A549 (cell line): Measurements from ENCODE around the gene GSKIP.

Experiments
- EP300 ChIP-seq, 2 experiments: fragments of >200 bp; sonication (Bioruptor Twin); formaldehyde crosslinking; IDR thresholded peaks; 2 replicates in 1 of 2; 3 replicates in 1 of 2; pipeline ENCODE4 v1.6.1; 2016 to 2017
- FOSB ChIP-seq: fragments of 250-450 bp; sonication (Bioruptor Pico); IDR thresholded peaks from 2 replicates; pipeline ENCODE4 v1.5.0; 2020; ENCODE audit warnings: mild to moderate bottlenecking, moderate library complexity
- RFX5 ChIP-seq: fragments of 450-650 bp; IDR thresholded peaks from 2 replicates; pipeline ENCODE4 v1.7.1; 2014; ENCODE audit warnings: antibody characterized with exemption, mild to moderate bottlenecking, moderate library complexity
- TF ChIP-seq, protein P1 (sequence below): fragments of >200 bp; sonication (Bioruptor Twin); formaldehyde crosslinking; IDR thresholded peaks from 3 replicates; pipeline ENCODE4 v1.5.1; 2016

DNA sequence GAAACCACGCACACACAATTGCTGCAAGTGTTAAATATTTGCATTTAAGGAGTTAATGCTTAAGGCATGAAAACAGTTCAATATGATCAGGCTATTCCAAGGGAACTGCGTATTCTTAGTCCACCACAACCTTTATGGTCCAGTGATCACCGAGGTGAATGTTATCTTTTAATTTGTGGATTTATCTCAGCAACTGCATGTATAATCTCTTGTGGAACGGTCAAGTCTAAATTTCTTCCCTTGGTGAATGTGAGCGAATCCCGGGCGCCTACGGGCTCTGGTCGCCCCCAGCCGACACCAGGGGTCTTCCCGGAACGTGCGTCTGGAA is 27.6 kb downstream of the GSKIP start:
- TF ChIP-seq FOSB (CRISPR knock-in tag) (no peak), EP300 (IDR thresholded peaks at IDR 0.05) (no peak), RFX5 (no peak)
- TF ChIP-seq, protein P1, sequence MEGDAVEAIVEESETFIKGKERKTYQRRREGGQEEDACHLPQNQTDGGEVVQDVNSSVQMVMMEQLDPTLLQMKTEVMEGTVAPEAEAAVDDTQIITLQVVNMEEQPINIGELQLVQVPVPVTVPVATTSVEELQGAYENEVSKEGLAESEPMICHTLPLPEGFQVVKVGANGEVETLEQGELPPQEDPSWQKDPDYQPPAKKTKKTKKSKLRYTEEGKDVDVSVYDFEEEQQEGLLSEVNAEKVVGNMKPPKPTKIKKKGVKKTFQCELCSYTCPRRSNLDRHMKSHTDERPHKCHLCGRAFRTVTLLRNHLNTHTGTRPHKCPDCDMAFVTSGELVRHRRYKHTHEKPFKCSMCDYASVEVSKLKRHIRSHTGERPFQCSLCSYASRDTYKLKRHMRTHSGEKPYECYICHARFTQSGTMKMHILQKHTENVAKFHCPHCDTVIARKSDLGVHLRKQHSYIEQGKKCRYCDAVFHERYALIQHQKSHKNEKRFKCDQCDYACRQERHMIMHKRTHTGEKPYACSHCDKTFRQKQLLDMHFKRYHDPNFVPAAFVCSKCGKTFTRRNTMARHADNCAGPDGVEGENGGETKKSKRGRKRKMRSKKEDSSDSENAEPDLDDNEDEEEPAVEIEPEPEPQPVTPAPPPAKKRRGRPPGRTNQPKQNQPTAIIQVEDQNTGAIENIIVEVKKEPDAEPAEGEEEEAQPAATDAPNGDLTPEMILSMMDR: no peak
